ENCODE measurements around the gene COL12A1.
A peak's percentile ranks its signal among the peaks of the same experiment; 100 is the strongest.

DNA sequence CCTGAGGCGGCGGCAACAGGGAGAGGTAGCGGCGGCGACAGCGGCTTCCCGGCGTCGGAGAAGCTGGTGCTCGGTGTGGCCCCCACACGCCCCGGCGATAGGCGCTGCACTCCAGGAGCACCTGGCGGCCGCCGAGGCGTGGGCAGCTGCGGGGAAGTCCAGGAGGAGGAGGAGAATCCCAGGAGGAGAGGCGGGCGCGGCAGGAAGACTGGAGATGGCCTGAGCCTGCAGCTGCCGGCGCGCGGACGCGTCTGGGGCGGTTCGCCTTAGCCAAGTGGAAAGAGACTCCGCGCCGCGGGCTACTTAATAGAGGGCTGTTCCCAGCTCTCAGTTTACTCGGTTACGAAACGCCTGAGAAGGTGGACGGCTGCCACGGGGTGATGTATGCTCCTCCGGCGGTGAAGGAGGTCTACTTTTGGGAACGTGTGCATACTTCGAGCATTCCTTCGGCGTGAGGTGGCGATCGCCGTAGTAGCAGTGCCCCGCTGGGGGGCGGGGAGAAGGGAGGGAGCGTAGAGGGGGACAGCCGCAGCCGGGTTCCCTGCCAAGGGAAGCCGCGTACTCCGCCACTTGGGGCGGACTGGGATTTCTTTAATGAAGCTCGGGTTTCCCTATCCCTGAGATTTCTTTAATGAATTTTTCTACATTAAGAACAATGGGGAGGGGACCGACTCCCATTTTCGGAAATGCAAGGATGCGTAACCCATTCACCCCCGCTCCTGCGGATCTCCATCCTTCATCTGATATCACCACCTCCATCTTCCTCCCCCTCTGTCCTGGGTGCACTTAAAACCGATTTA is at the start of gene COL12A1:
- TF ChIP-seq CREM (IDR thresholded peaks at IDR 0.05; ENCODE audit: low read depth) (no peak), POLR2A (IDR thresholded peaks at IDR 0.05; ENCODE audit: low read depth, low read length) (no peak), EZH2 (IDR thresholded peaks at IDR 0.05; ENCODE audit: borderline replicate concordance, control insufficient read depth, low read depth, low read length) (peak; percentile 97; the same call in 1 of the 2 replicates)
